ENCODE measurements around the gene TCFL5. TPM values are rescaled to one million over a fixed set of nuclear protein-coding genes. Genes with fewer than 3 reads are reported as not detected.

TCFL5 gene
- total RNA-seq, 2 experiments from 2014 or later: 5.4 to 5.8 TPM

GRCh38 chr20:62830251-62830650 is 31.4 kb downstream of the TCFL5 start:
- Mint-ChIP-seq H3K27me3 (peaks cover under 1% of the 10 kb centered on the region), H3K9me3 (no peaks in the 10 kb centered on the region), H3K4me3 (no peak overlapping the region), H3K27ac (no peak overlapping the region), H3K36me3 (no peaks in the 10 kb centered on the region), H3K4me1 (peaks cover 7% of the 10 kb centered on the region)
- no peak for DNase-seq

GRCh38 chr20:62829231-62830230 is 32.1 kb downstream of the TCFL5 start:
- DNase-seq: no peak
- Mint-ChIP-seq H3K4me1 (peaks cover 7% of the 10 kb centered on the region), H3K9me3 (no peaks in the 10 kb centered on the region), H3K27ac (no peak overlapping the region), H3K36me3 (no peaks in the 10 kb centered on the region), H3K4me3 (no peak overlapping the region), H3K27me3 (no peaks in the 10 kb centered on the region)

GRCh38 chr20:62828511-62829230 is 33.0 kb downstream of the TCFL5 start:
- Mint-ChIP-seq H3K9me3 (no peaks in the 10 kb centered on the region), H3K36me3 (no peaks in the 10 kb centered on the region), H3K27me3 (no peaks in the 10 kb centered on the region), H3K4me1 (peaks cover 7% of the 10 kb centered on the region), H3K27ac (no peak overlapping the region), H3K4me3 (no peak overlapping the region)
- no peak for DNase-seq

- Mint-ChIP-seq H3K4me3 (no peak overlapping the region), H3K36me3 (no peaks in the 10 kb centered on the region), H3K9me3 (no peaks in the 10 kb centered on the region), H3K27me3 (no peaks in the 10 kb centered on the region), H3K4me1 (peaks cover 7% of the 10 kb centered on the region), H3K27ac (no peak overlapping the region)
- no peak for DNase-seq
Measured at GRCh38 chr20:62828051-62828450, 33.6 kb downstream of the TCFL5 start.

- H3K9me3 Mint-ChIP-seq: no peaks in the 10 kb centered on the region
- DNase-seq: no peak
- H3K27me3 Mint-ChIP-seq: no peaks in the 10 kb centered on the region
- H3K27ac Mint-ChIP-seq: no peak overlapping the region
- H3K4me3 Mint-ChIP-seq: no peak overlapping the region
- H3K36me3 Mint-ChIP-seq: no peaks in the 10 kb centered on the region
- peaks cover 3% of the 10 kb centered on the region for H3K4me1 Mint-ChIP-seq
Measured at GRCh38 chr20:62827311-62828038, 34.1 kb downstream of the TCFL5 start.

- Mint-ChIP-seq H3K4me3 (no peak overlapping the region), H3K36me3 (no peaks in the 10 kb centered on the region), H3K4me1 (peaks cover 2% of the 10 kb centered on the region), H3K9me3 (no peaks in the 10 kb centered on the region), H3K27me3 (no peaks in the 10 kb centered on the region), H3K27ac (no peak overlapping the region)
- no peak for DNase-seq
Measured at GRCh38 chr20:62826646-62827310, 34.8 kb downstream of the TCFL5 start.

- no peaks in the 10 kb centered on the region for H3K4me1 Mint-ChIP-seq
- no peak overlapping the region for H3K4me3 Mint-ChIP-seq
- no peak overlapping the region for H3K27ac Mint-ChIP-seq
- no peaks in the 10 kb centered on the region for H3K36me3 Mint-ChIP-seq
- H3K9me3 Mint-ChIP-seq: no peaks in the 10 kb centered on the region
- DNase-seq: no peak
- no peaks in the 10 kb centered on the region for H3K27me3 Mint-ChIP-seq
Measured at GRCh38 chr20:62825986-62826645, 35.5 kb downstream of the TCFL5 start.

- H3K4me3 Mint-ChIP-seq: no peak overlapping the region
- no peaks in the 10 kb centered on the region for H3K27me3 Mint-ChIP-seq
- H3K27ac Mint-ChIP-seq: no peak overlapping the region
- H3K4me1 Mint-ChIP-seq: no peaks in the 10 kb centered on the region
- no peak for DNase-seq
- no peaks in the 10 kb centered on the region for H3K36me3 Mint-ChIP-seq
- H3K9me3 Mint-ChIP-seq: no peaks in the 10 kb centered on the region
Measured at GRCh38 chr20:62825333-62825985, 36.2 kb downstream of the TCFL5 start.

- no peak for DNase-seq
- Mint-ChIP-seq H3K9me3 (no peaks in the 10 kb centered on the region), H3K27me3 (no peaks in the 10 kb centered on the region), H3K36me3 (no peaks in the 10 kb centered on the region), H3K4me3 (no peak overlapping the region), H3K4me1 (no peaks in the 10 kb centered on the region), H3K27ac (no peak overlapping the region)
Measured at GRCh38 chr20:62824476-62825332, 36.9 kb downstream of the TCFL5 start.

GRCh38 chr20:62823688-62824475 is 37.7 kb downstream of the TCFL5 start:
- H3K27me3 Mint-ChIP-seq: no peaks in the 10 kb centered on the region
- H3K27ac Mint-ChIP-seq: no peak overlapping the region
- no peaks in the 10 kb centered on the region for H3K9me3 Mint-ChIP-seq
- H3K36me3 Mint-ChIP-seq: no peaks in the 10 kb centered on the region
- H3K4me1 Mint-ChIP-seq: no peaks in the 10 kb centered on the region
- DNase-seq: no peak
- H3K4me3 Mint-ChIP-seq: no peak overlapping the region

GRCh38 chr20:62822788-62823651 is 38.6 kb downstream of the TCFL5 start:
- peaks cover 8% of the 10 kb centered on the region for H3K27me3 Mint-ChIP-seq
- DNase-seq: peak; percentile 68
- no peak overlapping the region for H3K27ac Mint-ChIP-seq
- no peaks in the 10 kb centered on the region for H3K36me3 Mint-ChIP-seq
- H3K9me3 Mint-ChIP-seq: no peaks in the 10 kb centered on the region
- H3K4me1 Mint-ChIP-seq: no peaks in the 10 kb centered on the region
- no peak overlapping the region for H3K4me3 Mint-ChIP-seq

Data from activated naive CD8-positive, alpha-beta T cell treated with anti-CD3 and anti-CD28 coated beads for 36 hours (primary cell).